Measurements from ENCODE around the gene TM9SF4. TPM values are rescaled to one million over a fixed set of nuclear protein-coding genes. Genes with fewer than 3 reads are reported as not detected.
"Not testable (repeated sequence)": the region's sequence is repeated elsewhere in the genome, so short reads cannot be mapped to it uniquely, and the experiment has no call there.

The TM9SF4 gene
- total and polyA plus RNA-seq, 8 donors: 56.2 to 63.5 (median 60.1) TPM

DNA sequence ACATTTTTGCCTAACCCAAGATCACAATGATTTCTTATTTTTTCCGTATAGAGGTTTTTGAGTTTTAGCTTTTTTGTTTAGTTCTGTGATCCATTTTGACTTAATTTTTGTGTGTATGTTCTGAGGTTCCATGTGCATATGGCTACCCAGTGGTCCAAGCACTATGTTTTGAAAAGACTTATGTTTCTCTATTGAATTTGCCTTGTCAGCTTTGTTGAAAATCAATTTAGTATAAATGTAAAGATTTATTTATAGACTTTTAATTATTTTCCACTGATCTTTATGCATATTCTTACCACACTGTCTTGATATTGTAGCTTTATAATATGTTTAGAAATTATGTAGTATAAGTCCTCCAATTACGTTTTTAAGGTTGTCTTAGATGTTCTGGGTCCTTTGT, 10.2 kb downstream of the TM9SF4 start:
- no peak for ATAC-seq
- intact Hi-C loops (cut with DNase I): no loop called here

DNA sequence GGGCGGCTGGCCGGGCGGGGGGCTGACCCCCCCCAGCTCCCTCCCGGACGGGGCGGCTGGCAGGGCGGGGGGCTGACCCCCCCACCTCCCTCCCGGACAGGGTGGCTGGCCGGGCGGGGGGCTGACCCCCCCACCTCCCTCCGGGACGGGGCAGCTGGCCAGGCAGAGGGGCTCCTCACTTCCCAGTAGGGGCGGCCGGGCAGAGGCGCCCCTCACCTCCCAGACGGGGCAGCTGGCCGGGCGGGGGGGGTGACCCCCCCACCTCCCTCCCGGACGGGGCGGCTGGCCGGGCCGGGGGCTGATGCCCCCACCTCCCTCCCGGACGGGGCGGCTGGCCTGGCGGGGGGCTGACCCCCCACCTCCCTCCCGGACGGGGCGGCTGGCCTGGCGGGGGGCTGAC, 12.4 kb downstream of the TM9SF4 start:
- DNase-seq; H3K36me3 ChIP-seq; H3K4me3 ChIP-seq; H3K27ac ChIP-seq; H3K9me3 ChIP-seq; H3K27me3 ChIP-seq; ATAC-seq; intact Hi-C loops (cut with DNase I): not testable (repeated sequence)
- peaks cover 0 to 12% of the 10 kb centered on the region in 2 donors for H3K4me1 ChIP-seq

More for the DNA sequence above, 10.2 kb downstream of the TM9SF4 start:
- no peak overlapping the region for H3K27ac ChIP-seq
- no peaks in the 10 kb centered on the region for H3K27me3 ChIP-seq
- no peak overlapping the region for H3K4me3 ChIP-seq
- TF ChIP-seq, protein P1, sequence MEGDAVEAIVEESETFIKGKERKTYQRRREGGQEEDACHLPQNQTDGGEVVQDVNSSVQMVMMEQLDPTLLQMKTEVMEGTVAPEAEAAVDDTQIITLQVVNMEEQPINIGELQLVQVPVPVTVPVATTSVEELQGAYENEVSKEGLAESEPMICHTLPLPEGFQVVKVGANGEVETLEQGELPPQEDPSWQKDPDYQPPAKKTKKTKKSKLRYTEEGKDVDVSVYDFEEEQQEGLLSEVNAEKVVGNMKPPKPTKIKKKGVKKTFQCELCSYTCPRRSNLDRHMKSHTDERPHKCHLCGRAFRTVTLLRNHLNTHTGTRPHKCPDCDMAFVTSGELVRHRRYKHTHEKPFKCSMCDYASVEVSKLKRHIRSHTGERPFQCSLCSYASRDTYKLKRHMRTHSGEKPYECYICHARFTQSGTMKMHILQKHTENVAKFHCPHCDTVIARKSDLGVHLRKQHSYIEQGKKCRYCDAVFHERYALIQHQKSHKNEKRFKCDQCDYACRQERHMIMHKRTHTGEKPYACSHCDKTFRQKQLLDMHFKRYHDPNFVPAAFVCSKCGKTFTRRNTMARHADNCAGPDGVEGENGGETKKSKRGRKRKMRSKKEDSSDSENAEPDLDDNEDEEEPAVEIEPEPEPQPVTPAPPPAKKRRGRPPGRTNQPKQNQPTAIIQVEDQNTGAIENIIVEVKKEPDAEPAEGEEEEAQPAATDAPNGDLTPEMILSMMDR (IDR thresholded peaks at IDR 0.05): no peak
- no peak for DNase-seq
- no peaks in the 10 kb centered on the region for H3K9me3 ChIP-seq
- H3K36me3 ChIP-seq: peaks cover 0 to 8% of the 10 kb centered on the region in 2 donors
- H3K4me1 ChIP-seq: peaks cover 0 to 32% of the 10 kb centered on the region in 2 donors

DNA sequence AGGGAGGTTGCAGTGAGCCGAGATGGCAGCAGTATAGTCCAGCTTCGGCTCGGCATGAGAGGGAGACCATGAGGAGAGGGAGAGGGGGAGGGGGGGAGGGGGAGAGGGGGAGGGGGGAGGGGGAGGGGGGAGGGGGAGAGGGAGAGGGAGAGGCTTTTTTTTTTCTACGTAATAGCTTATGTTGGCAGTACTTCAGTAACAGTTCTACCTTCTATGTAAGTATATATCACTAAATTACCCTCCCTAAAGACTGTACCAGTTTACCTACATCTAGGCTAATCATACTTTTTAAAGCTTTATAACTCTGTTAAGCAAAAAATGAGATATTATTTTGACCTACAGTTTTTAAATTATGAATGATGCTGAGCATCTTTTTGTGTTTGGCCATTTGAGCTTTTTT, 13.6 kb downstream of the TM9SF4 start:
- TF ChIP-seq, protein P1 (IDR thresholded peaks at IDR 0.05): no peak

DNA sequence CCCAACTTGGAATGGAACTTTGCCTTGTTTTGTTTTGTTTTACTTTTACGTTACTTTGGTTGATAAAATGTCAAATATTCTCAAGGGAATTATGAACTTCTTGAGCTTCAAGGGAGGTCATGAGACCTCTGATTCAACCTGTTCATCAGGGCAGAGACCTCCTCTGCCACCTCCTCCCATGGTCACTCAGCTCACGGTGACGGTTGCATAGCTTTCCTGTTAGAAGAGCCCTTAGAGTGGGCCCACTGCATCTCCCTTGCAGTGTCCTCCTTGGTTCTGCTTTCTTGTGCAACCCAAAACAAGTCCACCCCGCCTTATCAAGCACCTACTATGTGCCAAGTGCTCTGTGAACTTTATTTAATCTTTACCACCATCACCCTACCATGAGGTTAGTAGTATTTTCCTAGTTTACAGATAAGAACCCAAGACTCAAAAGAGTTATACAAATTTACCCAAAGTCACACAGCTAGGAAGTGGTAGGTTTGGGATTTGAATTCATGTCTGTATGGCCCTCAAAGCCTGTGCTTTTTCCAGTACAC, 15.5 kb downstream of the TM9SF4 start:
- no peak for ATAC-seq

More for the DNA sequence above, 13.6 kb downstream of the TM9SF4 start:
- DNase-seq (no peak), ATAC-seq (no peak)
- Histone ChIP-seq H3K9me3 (no peaks in the 10 kb centered on the region), H3K27me3 (no peaks in the 10 kb centered on the region), H3K36me3 (peaks cover 0 to 13% of the 10 kb centered on the region in 2 donors), H3K4me3 (no peak overlapping the region), H3K4me1 (peaks cover 0 to 3% of the 10 kb centered on the region in 2 donors), H3K27ac (no peak overlapping the region)
- intact Hi-C loops (cut with DNase I): no loop called here

DNA sequence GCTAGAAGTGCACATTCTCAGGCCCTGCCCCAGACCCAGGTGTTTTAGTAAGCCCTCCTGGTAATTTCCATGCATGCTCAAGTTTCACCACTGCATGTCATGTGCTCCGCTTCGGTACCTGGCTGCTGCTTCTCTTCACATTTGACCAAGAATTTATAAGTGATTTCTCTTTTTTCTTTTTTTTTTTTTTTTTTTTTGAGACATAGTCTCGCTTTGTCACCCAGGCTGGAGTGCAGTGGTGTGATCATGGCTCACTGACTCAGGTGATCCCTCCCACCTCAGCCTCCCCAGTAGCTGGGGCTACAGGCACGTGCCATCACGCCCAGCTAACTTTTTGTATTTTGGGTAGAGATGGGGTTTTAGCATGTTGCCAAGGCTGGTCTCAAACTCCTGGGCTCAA, 16.0 kb downstream of the TM9SF4 start:
- Histone ChIP-seq H3K27me3 (no peaks in the 10 kb centered on the region), H3K27ac (no peak overlapping the region), H3K4me1 (peaks cover 0 to under 1% of the 10 kb centered on the region in 2 donors), H3K4me3 (no peak overlapping the region), H3K36me3 (peaks cover 0 to 13% of the 10 kb centered on the region in 2 donors), H3K9me3 (no peaks in the 10 kb centered on the region)
- TF ChIP-seq, protein P1 (IDR thresholded peaks at IDR 0.05): no peak
- intact Hi-C loops (cut with DNase I): no loop called here
- no peak for DNase-seq
- no peak for ATAC-seq

More for the DNA sequence above, 15.5 kb downstream of the TM9SF4 start:
- peaks cover 0 to 3% of the 10 kb centered on the region in 2 donors for H3K4me1 ChIP-seq
- H3K27me3 ChIP-seq: no peaks in the 10 kb centered on the region
- no peak for DNase-seq
- H3K27ac ChIP-seq: no peak overlapping the region
- peaks cover 0 to 13% of the 10 kb centered on the region in 2 donors for H3K36me3 ChIP-seq
- H3K4me3 ChIP-seq: no peak overlapping the region
- TF ChIP-seq, protein P1 (IDR thresholded peaks at IDR 0.05): no peak
- intact Hi-C loops (cut with DNase I): no loop called here
- H3K9me3 ChIP-seq: no peaks in the 10 kb centered on the region

DNA sequence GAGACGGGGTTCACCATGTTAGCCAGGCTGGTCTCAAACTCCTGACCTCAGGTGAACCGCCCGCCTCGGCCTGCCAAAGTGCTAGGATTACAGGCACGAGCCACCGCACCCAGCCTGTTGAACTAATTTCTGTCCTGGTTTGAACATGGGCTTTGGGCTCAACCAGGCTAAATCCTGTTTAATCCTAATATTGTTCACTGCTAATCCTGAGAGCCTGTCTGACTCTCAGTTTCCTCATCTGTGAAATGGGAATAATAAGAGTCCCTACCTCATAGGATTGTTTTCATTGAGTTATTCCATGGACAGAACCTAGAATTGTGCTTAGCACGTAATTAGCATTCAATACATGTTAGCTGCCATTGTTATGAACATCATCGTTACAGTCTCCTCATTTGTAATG, 17.4 kb downstream of the TM9SF4 start:
- Histone ChIP-seq H3K36me3 (peaks cover 0 to 13% of the 10 kb centered on the region in 2 donors), H3K9me3 (no peaks in the 10 kb centered on the region), H3K27ac (no peak overlapping the region), H3K27me3 (no peaks in the 10 kb centered on the region), H3K4me3 (no peak overlapping the region), H3K4me1 (no peaks in the 10 kb centered on the region)
- intact Hi-C loops (cut with DNase I): no loop called here
- ATAC-seq (no peak), DNase-seq (no peak)
- TF ChIP-seq, protein P1 (IDR thresholded peaks at IDR 0.05): no peak
